Measurements from ENCODE around the gene CPA3.

CPA3 gene

DNA sequence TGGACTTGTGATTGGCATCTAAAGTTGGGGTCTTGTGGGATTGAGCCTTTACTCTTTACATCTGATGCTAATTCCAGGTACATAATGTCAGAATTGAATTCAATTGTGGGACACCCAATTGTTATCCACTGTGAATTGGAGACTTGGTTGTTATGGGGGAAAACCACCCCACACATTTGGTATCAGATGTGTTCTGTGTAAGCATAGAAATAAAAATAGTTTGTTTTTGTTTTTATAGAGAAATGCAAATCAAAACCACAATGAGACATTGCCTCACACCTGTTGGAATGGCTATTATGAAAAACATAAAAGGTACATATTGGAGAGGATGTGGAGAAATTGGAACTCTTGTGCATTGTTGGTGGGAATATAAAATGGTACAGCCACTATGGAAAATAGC is 58.5 kb downstream of the CPA3 start:
- no peak for DNase-seq

GRCh38 chr3:148924562-148924961 is 59.5 kb downstream of the CPA3 start:
- no peak for DNase-seq

DNA sequence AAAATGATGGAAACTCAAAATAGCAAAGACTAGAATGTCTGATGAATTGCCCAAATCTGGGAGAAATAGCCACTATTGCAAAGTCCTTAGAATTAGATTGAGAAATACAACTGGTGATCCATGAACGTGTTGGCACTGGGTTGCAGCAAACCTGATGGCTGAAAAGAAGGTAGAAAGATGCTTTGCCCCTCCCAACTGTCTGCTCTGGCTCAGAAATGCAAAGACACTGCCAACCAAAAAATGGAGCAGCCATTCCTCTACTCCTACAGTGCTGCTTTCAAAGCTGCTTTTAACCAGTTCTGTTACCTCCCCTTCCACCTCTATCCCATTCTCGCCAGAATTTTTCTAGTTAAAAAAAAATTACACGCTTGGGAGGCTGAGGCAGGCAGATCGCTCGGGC is 60.7 kb downstream of the CPA3 start:
- DNase-seq, result peak in 1 of 2 experiments; percentile 55

- peak in 1 of 2 experiments; percentile 59 for DNase-seq
These were observed 65.7 kb downstream of the CPA3 start for GRCh38 chr3:148930752-148931151.

DNA sequence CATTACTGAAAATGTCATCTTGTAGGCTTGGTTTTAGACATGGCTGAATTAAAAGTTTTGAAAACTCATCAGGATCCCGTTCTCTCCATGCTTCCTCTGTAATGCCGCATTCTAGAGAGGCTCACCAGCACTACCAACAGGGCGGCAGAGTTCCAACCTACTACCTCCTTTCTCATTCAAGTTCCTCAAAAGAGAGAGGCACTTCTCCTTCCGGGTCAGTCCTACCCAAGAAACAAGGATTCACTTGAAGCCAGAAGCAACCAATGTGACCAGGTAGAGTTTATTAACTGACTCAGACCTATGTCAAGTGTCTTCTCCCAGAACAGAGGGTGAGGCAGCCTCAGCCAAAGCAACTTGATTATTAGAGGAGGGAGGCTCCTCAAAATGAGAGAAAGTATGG is 66.5 kb downstream of the CPA3 start:
- DNase-seq, result no peak

DNA sequence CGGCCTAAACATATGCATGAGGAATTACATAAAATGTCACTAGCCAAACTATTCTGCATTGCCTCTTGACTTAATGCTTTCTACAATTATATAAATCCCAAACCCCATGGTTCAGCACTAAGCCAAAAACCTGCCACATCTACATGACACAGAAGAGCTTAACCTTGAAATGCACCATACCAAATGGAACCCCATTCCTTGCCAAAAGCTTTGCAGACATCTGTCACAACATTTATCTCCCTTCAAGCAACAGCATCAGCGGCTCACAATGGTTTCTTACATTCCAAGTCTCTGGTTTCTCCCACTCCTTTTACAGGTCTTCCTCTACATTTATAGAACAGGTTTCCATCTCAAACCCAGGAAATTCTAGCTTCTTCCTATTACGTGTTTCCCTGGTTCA is 67.9 kb downstream of the CPA3 start:
- DNase-seq, result peak; percentile 54 to 84

GRCh38 chr3:148937467-148938255 is 72.6 kb downstream of the CPA3 start:
- peak in 1 of 2 experiments; percentile 24 for DNase-seq

DNA sequence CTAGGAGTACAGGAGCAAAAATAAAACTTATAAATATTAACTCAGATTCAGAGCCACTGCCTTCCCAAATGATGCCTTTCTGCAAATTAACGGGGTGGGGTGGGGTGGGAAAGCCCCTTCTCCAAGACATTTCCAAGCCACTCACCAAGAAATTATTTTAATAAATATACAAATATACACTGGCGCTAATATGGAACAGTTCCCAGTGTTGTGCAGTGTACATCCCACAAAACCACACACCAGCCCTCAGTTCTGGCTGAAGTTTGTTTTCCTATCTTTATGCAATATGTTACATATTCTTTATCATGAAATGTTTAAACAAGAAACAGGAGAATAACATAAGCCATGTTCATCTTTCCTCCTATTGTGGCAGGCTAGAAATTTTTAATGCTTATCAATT is 73.2 kb downstream of the CPA3 start:
- no peak for DNase-seq

DNA sequence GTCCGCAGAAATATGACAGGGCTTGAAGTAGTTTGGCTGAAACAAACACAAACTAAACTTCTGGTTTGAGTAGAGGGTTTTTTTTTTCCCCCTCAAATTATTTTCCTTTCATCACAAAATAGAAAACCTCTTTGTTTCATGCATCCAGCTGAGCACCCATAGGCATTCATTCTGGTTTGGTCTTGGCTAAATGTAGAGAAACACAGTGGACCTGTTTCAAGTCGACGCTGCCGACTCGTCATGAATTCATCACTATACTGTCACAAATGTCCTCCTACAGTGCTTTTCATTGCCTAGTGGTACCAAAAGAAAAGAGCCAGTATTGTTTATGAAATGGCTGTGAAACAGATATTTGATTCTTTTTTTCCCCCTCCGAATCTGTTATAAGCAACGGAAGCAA is 73.8 kb downstream of the CPA3 start:
- DNase-seq, result no peak

GRCh38 chr3:148940983-148941382 is 75.9 kb downstream of the CPA3 start:
- no peak for DNase-seq

DNA sequence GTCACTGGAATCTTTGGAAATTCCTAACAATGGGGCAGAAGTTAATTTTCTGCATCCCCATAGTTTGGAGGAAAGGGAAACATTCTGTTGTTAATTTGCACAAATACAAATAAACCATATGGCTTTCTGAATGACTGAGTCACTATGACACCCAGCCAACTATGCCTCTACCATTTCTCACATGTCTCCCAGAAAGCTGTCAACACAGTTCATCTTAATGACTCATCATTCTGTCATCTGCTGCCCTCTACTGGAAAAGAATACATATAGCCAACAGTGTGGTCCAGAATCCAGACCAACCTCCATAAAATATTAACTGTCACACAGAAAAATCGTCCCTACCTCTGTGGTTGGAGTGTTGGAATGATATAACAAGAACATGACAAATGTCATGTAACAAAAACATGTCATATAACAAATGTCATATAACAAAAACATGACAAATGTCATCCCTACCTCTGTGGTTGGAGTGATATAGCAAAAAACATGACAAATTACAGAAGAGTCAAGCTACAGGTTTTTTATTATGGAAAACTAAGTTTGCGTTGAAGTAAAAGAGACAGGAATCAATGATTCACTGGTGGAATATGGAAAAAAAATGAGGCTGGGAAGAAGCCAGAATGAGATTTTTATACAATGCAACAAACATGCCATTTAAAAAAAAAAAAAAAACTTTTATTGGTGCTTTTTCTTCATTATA is 78.6 kb downstream of the CPA3 start:
- peak; percentile 75 to 93 for DNase-seq

GRCh38 chr3:148945116-148945515 is 80.0 kb downstream of the CPA3 start:
- no peak for DNase-seq

Data from NCI-H446 (cell line).